OCI-LY7 (cell line): ENCODE data around the gene GOLT1A. TPM values are rescaled to one million over a fixed set of nuclear protein-coding genes. Genes with fewer than 3 reads are reported as not detected.

Source experiments
- BruUV-seq: library from RNA; stranded (reverse); fragments of 400-500 nt; replicated peaks from 2 replicates; lab custom pipeline; 2021; lab: Mats Ljungman, UMichigan
- CTCF ChIA-PET: fragments of 300-600 bp; sonication (Branson Sonifier 250); formaldehyde crosslinking; loops from one replicate; lab custom pipeline; 2022; ENCODE audit warnings: antibody characterized with exemption; ENCODE audit not compliant: unreplicated experiment; lab: Charles Lee
- POLR2A ChIA-PET: fragments of 300-600 bp; sonication (Branson Sonifier 250); formaldehyde crosslinking; loops from one replicate; lab custom pipeline; 2022; ENCODE audit warnings: antibody characterized with exemption; lab: Charles Lee
- DNase-seq: peaks from one replicate; pipeline ENCODE4 v3.0.0-alpha.2; 2015; ENCODE audit warnings: low spot score
- H2AFZ ChIP-seq: fragments of 200-600 bp; sonication (generic), shearing (Covaris generic); 2 replicates; pipeline ENCODE4 v1.6.1; 2014; ENCODE audit warnings: mild to moderate bottlenecking, antibody characterized with exemption, low read length, moderate library complexity
- H3K27ac ChIP-seq: fragments of 200-600 bp; sonication (generic); 2 replicates; pipeline ENCODE4 v1.5.1; 2014; ENCODE audit warnings: mixed run types, low read depth, mild to moderate bottlenecking, moderate library complexity, low read length, inconsistent platforms; ENCODE audit not compliant: poor library complexity, severe bottlenecking
- H3K36me3 ChIP-seq: fragments of 200-600 bp; sonication (generic); 2 replicates; pipeline ENCODE4 v1.6.1; 2014; ENCODE audit warnings: mild to moderate bottlenecking, antibody characterized with exemption, low read length, moderate library complexity, mixed read lengths; ENCODE audit not compliant: insufficient read depth
- H3K4me1 ChIP-seq: fragments of 200-600 bp; sonication (generic); 2 replicates; pipeline ENCODE4 v1.5.1; 2014; ENCODE audit warnings: mild to moderate bottlenecking, low read length; ENCODE audit not compliant: insufficient read depth, poor library complexity, severe bottlenecking
- H3K4me2 ChIP-seq: fragments of 200-600 bp; sonication (generic); 2 replicates; pipeline ENCODE4 v1.6.1; 2014; ENCODE audit warnings: mild to moderate bottlenecking, low read length
- H3K4me3 ChIP-seq: fragments of 200-600 bp; sonication (generic); 2 replicates; pipeline ENCODE4 v1.5.1; 2014; ENCODE audit warnings: mild to moderate bottlenecking, low read depth, low read length; ENCODE audit not compliant: poor library complexity, severe bottlenecking
- H3K79me2 ChIP-seq: fragments of 200-600 bp; sonication (generic); 2 replicates; pipeline ENCODE4 v1.6.1; 2016; ENCODE audit warnings: low read depth, mild to moderate bottlenecking, low read length, moderate library complexity, mixed read lengths; ENCODE audit not compliant: insufficient read depth
- H3K9me2 ChIP-seq: fragments of 200-600 bp; sonication (generic); 2 replicates; pipeline ENCODE4 v1.6.1; 2016; ENCODE audit warnings: mild to moderate bottlenecking, low read length, mixed read lengths; ENCODE audit not compliant: insufficient read depth
- H3K9me3 ChIP-seq: fragments of 200-600 bp; sonication (generic); 2 replicates; pipeline ENCODE4 v1.6.1; 2014; ENCODE audit warnings: mild to moderate bottlenecking, mixed run types, low read length, mixed read lengths
- H4K20me1 ChIP-seq: fragments of 200-600 bp; sonication (generic); 2 replicates; pipeline ENCODE4 v1.6.1; 2014; ENCODE audit warnings: mild to moderate bottlenecking, antibody characterized with exemption, low read length, moderate library complexity, mixed read lengths; ENCODE audit not compliant: insufficient read depth
- EZH2phosphoT487 ChIP-seq: fragments of 200-600 bp; sonication (generic); IDR thresholded peaks from 2 replicates; pipeline ENCODE4 v1.6.1; 2018; ENCODE audit warnings: low read depth, borderline replicate concordance, mild to moderate bottlenecking, mixed run types, antibody characterized with exemption, low read length, moderate library complexity, mixed read lengths
- intact Hi-C: fragments of 100-400 bp; cut with micrococcal nuclease; formaldehyde crosslinking; loops from one replicate; pipeline ENCODE4 v1.10.0; 2022; ENCODE audit not compliant: unreplicated experiment
- total RNA-seq, 2 experiments: library from RNA; depleted of rRNA in 1 of 2; stranded (reverse); fragments of >200 nt in 1 of 2; shearing (Covaris generic) in 1 of 2; gene quantifications; 2 replicates each; pipeline ENCODE4 v1.2.3, GENCODE V29; 2014 to 2022
- TF ChIP-seq, protein P1 (sequence below): fragments of 200-600 bp; sonication (generic); conservative IDR thresholded peaks from 2 replicates; pipeline ENCODE4 v1.5.1; 2014; ENCODE audit warnings: mild to moderate bottlenecking, antibody characterized with exemption, low read length, moderate library complexity, mixed read lengths

The GOLT1A gene
- total RNA-seq, 2 experiments from 2014 or later = not detected

DNA sequence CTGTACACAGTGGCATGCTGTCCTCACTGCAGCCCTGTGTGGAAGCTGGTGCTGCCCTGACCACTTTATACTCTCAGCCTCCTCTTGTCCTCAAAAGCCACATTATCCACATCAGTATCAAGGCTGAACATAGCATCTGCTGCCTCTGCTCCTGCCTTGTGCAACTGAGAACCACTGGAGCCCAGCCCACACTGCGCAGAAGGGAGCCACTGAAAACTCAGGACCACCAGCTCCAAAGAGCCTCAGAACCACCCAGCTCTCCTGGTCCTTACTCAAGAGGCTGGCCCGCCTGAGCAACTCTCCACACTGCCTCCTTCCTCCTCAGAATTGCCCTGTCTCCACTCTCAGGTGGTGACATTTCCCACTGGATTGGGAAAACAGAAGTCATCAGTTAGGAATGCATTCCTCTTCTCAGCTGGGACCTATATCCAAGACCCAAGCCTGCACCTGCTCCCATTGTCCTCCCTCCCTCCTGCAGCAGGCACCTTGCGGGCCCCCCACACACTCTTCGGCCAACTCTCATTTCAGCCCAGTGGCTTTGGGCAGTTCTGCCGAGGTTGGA is 10.5 kb downstream of the GOLT1A start:
- intact Hi-C loops = no loop called here
- Histone ChIP-seq H3K9me3 (no peaks in the 10 kb centered on the region), H3K27ac (no peak overlapping the region), H3K4me1 (no peaks in the 10 kb centered on the region), H3K79me2 (no peaks in the 10 kb centered on the region), H4K20me1 (no peaks in the 10 kb centered on the region), H3K9me2 (no peaks in the 10 kb centered on the region), H3K4me3 (no peak overlapping the region), H3K4me2 (no peak overlapping the region), H2AFZ (no peak overlapping the region), H3K36me3 (no peaks in the 10 kb centered on the region)
- TF ChIP-seq, protein P1, sequence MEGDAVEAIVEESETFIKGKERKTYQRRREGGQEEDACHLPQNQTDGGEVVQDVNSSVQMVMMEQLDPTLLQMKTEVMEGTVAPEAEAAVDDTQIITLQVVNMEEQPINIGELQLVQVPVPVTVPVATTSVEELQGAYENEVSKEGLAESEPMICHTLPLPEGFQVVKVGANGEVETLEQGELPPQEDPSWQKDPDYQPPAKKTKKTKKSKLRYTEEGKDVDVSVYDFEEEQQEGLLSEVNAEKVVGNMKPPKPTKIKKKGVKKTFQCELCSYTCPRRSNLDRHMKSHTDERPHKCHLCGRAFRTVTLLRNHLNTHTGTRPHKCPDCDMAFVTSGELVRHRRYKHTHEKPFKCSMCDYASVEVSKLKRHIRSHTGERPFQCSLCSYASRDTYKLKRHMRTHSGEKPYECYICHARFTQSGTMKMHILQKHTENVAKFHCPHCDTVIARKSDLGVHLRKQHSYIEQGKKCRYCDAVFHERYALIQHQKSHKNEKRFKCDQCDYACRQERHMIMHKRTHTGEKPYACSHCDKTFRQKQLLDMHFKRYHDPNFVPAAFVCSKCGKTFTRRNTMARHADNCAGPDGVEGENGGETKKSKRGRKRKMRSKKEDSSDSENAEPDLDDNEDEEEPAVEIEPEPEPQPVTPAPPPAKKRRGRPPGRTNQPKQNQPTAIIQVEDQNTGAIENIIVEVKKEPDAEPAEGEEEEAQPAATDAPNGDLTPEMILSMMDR = no peak
- TF ChIP-seq EZH2phosphoT487 = no peak
- no TSS peak for BruUV-seq
- no peak for DNase-seq
- CTCF ChIA-PET = no interaction called here
- POLR2A ChIA-PET = no interaction called here

DNA sequence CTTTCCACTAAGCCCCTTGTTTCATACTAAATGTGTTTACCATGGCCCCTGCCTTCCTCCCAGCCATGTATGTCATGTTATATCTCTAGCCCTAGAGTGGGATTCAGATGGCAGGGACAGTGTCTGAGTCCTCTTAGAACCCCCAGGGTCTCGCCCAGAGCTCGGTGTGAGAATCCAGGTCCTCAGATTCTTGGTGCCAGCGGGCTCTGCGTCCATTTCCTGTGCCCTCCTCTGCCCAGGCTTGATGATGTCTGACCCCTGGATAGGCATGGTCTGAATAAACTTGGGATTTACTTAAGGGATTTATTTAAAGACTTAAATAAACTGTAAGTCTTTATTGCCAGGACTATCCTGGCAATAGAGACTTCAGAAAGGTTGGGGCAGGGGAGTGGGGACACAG is 11.3 kb downstream of the GOLT1A start:
- H3K9me3 ChIP-seq = no peaks in the 10 kb centered on the region
- TF ChIP-seq, protein P1 = no peak
- TF ChIP-seq EZH2phosphoT487 = no peak
- H4K20me1 ChIP-seq = no peaks in the 10 kb centered on the region
- no peaks in the 10 kb centered on the region for H3K4me1 ChIP-seq
- H3K27ac ChIP-seq = no peak overlapping the region
- H3K79me2 ChIP-seq = no peaks in the 10 kb centered on the region
- no peak for DNase-seq
- ChIA-PET POLR2A (no interaction called here), CTCF (no interaction called here)
- H3K4me2 ChIP-seq = no peak overlapping the region
- no peaks in the 10 kb centered on the region for H3K36me3 ChIP-seq
- BruUV-seq = no TSS peak
- H3K9me2 ChIP-seq = no peaks in the 10 kb centered on the region
- H2AFZ ChIP-seq = no peak overlapping the region
- intact Hi-C loops = no loop called here
- H3K4me3 ChIP-seq = no peak overlapping the region

DNA sequence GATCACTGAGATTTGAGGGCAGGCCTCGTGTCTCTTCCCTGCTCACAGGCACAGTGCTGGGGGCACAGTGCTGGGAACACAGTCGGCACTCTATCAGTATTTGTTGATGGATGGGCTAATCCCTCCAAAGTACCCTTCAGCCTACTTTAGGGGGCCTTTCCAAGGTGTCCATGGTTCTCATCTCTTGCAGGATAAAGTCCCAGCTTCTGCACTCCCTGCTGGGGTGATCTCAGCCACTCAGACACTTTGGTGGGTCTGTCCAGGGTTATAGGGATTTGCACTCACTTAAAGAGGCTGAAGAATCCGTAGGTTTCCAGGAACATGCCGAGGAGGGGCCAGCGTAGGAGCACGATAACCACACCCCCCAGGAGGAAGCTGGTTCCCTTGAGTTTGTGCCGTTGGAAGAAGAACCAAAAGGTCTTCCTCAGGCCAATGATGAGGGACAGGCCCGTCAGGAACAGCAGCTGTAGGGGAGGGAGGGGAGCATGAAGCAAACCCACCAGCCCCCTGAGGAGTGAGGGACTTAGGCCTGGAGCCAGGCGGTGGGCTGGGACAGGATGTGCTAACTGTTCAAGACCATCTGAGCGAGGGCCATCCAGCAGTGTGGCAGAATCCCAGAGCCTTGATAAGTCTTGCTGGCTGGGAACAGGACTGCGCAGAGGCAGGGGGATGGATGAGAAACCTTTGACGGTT is 12.3 kb downstream of the GOLT1A start:
- no peaks in the 10 kb centered on the region for H3K4me1 ChIP-seq
- no peaks in the 10 kb centered on the region for H3K79me2 ChIP-seq
- DNase-seq = no peak
- no peaks in the 10 kb centered on the region for H3K36me3 ChIP-seq
- H3K27ac ChIP-seq = no peak overlapping the region
- BruUV-seq = no TSS peak
- no peaks in the 10 kb centered on the region for H3K9me2 ChIP-seq
- intact Hi-C loops = no loop called here
- H4K20me1 ChIP-seq = no peaks in the 10 kb centered on the region
- no peaks in the 10 kb centered on the region for H3K9me3 ChIP-seq
- no peak for TF ChIP-seq EZH2phosphoT487
- TF ChIP-seq, protein P1 = no peak
- H3K4me3 ChIP-seq = no peak overlapping the region
- no peak overlapping the region for H2AFZ ChIP-seq
- CTCF ChIA-PET = interaction anchor here (0.6 kb wide), 1 partner anchor 29 kb away, joined by 3 read pairs; no protein-coding TSS in a partner anchor
- POLR2A ChIA-PET = no interaction called here
- H3K4me2 ChIP-seq = no peak overlapping the region
